Stimulated activated CD8-positive, alpha-beta memory T cell treated with anti-CD3 and anti-CD28 coated beads, Interleukin-12 subunit alpha, Interleukin-12 subunit beta, amount 100 ng/mL, for 4 hours (primary cell): ENCODE data around the gene NRXN2.

Experiments used
- DNase-seq: peaks from one replicate; pipeline ENCODE4 v3.0.0-alpha.2; 2020; ENCODE audit warnings: low read depth

The NRXN2 gene

GRCh38 chr11:64723117-64723906 is at the start of gene NRXN2:
NRXN2 (minus strand) TSS chr11:64723197; CDS start chr11:64713699, 9,498 bp downstream.
- peak; percentile 70 for DNase-seq

- DNase-seq, result no peak
Observed at GRCh38 chr11:64772303-64773018, 49.5 kb upstream of the NRXN2 start.

GRCh38 chr11:64771861-64772260 is 48.9 kb upstream of the NRXN2 start:
- DNase-seq, result no peak

- no peak for DNase-seq
Observed at GRCh38 chr11:64770120-64770519, 47.1 kb upstream of the NRXN2 start.

- no peak for DNase-seq
Observed at GRCh38 chr11:64769283-64769682, 46.3 kb upstream of the NRXN2 start.

- DNase-seq, result no peak
Observed at GRCh38 chr11:64768300-64768694, 45.3 kb upstream of the NRXN2 start.

GRCh38 chr11:64767344-64768299 is 44.6 kb upstream of the NRXN2 start:
- DNase-seq, result peak; percentile 49

GRCh38 chr11:64766881-64767280 is 43.9 kb upstream of the NRXN2 start:
- DNase-seq, result no peak

GRCh38 chr11:64765851-64766665 is 43.1 kb upstream of the NRXN2 start:
- no peak for DNase-seq

- no peak for DNase-seq
Observed at GRCh38 chr11:64765291-64765850, 42.4 kb upstream of the NRXN2 start.

- no peak for DNase-seq
Observed at GRCh38 chr11:64764753-64765152, 41.8 kb upstream of the NRXN2 start.

- peak; percentile 56 for DNase-seq
Observed at GRCh38 chr11:64764040-64764611, 41.1 kb upstream of the NRXN2 start.

- DNase-seq, result no peak
Observed at GRCh38 chr11:64763526-64764039, 40.6 kb upstream of the NRXN2 start.

- DNase-seq, result no peak
Observed at GRCh38 chr11:64762674-64763525, 39.9 kb upstream of the NRXN2 start.

- no peak for DNase-seq
Observed at GRCh38 chr11:64762277-64762673, 39.3 kb upstream of the NRXN2 start.

- no peak for DNase-seq
Observed at GRCh38 chr11:64760759-64761420, 37.9 kb upstream of the NRXN2 start.

- no peak for DNase-seq
Observed at GRCh38 chr11:64759722-64760719, 37.0 kb upstream of the NRXN2 start, which contains the start of gene PYGM. PYGM (minus strand) TSS chr11:64759974; CDS start chr11:64759898, 76 bp downstream.
